Memory B cell (primary cell): ENCODE measurements around the gene SLC25A41.
"Not testable (repeated sequence)": the region's sequence is repeated elsewhere in the genome, so short reads cannot be mapped to it uniquely, and the experiment has no call there.

ENCODE experiments used
- ATAC-seq: fragments of 150-1000 bp; cut with Tn5 transposase; 2 replicates; pipeline ENCODE4 v1.10.0; 2021; ENCODE audit warnings: low read depth, mild to moderate bottlenecking, moderate library complexity
- DNase-seq, 2 donors: peaks; one replicate each; pipeline ENCODE4 v3.0.0; 2022; ENCODE audit warnings: low spot score in 2 of 2
- H3K27ac Mint-ChIP-seq: one replicate; pipeline ENCODE4 v1.8.0; 2022; ENCODE audit warnings: mild to moderate bottlenecking, moderate library complexity, mixed read lengths
- H3K27me3 Mint-ChIP-seq: one replicate; pipeline ENCODE4 v1.8.0; 2022; ENCODE audit warnings: mixed read lengths
- H3K36me3 Mint-ChIP-seq: one replicate; pipeline ENCODE4 v1.8.0; 2022; ENCODE audit warnings: mild to moderate bottlenecking, mixed read lengths
- H3K4me1 Mint-ChIP-seq: one replicate; pipeline ENCODE4 v1.8.0; 2022; ENCODE audit warnings: mixed read lengths
- H3K4me3 Mint-ChIP-seq: one replicate; pipeline ENCODE4 v1.8.0; 2022; ENCODE audit warnings: mild to moderate bottlenecking, moderate library complexity, mixed read lengths
- H3K9me3 Mint-ChIP-seq: one replicate; pipeline ENCODE4 v1.8.0; 2022; ENCODE audit warnings: mixed read lengths

SLC25A41 gene

DNA sequence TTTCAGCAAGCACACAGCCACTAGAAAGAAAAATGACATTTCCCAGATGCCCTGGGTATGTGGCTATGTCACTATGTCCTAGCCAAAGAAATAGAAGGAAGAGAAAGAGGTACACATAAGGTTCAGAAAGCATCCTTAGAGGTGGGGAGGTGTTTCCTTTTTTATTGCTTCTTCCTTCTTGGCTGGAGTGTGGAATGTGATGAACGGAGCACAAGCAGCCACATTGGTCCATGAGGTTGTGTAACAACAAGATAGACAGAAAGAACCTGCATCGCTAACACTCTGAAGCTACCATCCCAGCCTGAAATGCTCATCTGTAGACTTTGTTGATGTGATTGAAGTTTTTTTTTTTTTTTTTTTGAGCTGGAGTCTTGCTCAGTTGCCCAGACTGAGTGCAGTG, 19.3 kb upstream of the SLC25A41 start:
- H3K4me1 Mint-ChIP-seq, result peaks cover 2% of the 10 kb centered on the region
- no peak overlapping the region for H3K4me3 Mint-ChIP-seq
- H3K27ac Mint-ChIP-seq, result no peak overlapping the region
- peaks cover 38% of the 10 kb centered on the region for H3K36me3 Mint-ChIP-seq
- H3K27me3 Mint-ChIP-seq, result no peaks in the 10 kb centered on the region
- DNase-seq, result no peak
- ATAC-seq, result no peak
- H3K9me3 Mint-ChIP-seq, result peaks cover 4% of the 10 kb centered on the region

GRCh38 chr19:6452223-6452614, 18.7 kb upstream of the SLC25A41 start:
- no peaks in the 10 kb centered on the region for H3K27me3 Mint-ChIP-seq
- DNase-seq, result no peak
- H3K36me3 Mint-ChIP-seq, result peaks cover 38% of the 10 kb centered on the region
- H3K4me1 Mint-ChIP-seq, result no peaks in the 10 kb centered on the region
- peak overlapping the region; percentile 26 for H3K27ac Mint-ChIP-seq
- H3K9me3 Mint-ChIP-seq, result peaks cover 4% of the 10 kb centered on the region
- no peak for ATAC-seq
- H3K4me3 Mint-ChIP-seq, result no peak overlapping the region

DNA sequence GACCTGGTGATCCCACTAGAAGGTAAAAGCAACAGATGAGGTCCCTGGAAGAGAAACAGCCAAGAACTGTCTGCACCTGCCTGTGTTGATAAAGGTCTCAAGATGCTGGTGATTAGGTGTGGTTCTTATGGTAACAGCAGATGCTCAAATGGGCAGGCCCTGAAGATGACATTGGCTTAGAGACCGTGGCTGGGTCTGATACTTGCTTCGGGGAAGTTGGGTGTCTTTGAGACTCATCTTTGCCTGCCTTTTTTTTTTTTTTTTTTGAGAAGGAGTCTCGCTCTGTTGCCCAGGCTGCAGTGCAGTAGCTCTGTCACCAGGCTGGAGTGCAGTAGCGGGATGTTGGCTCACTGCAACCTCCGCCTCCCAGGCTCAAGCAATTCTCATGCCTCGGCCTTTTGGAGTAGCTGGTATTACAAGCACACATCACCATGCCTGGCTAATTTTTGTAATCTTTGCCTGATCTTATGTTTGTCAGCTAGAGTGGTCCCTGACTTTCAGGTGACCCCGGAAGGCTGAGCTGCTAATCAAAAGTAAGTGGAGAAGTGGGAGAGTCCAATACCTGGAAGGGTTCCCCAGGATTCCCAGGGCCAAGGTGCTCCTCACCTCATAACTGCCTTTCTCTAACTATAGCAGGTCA, 18.1 kb upstream of the SLC25A41 start:
- H3K4me3 Mint-ChIP-seq, result no peak overlapping the region
- no peaks in the 10 kb centered on the region for H3K4me1 Mint-ChIP-seq
- peaks cover 40% of the 10 kb centered on the region for H3K36me3 Mint-ChIP-seq
- no peaks in the 10 kb centered on the region for H3K27me3 Mint-ChIP-seq
- no peak for DNase-seq
- ATAC-seq, result no peak
- peak overlapping the region; percentile 26 for H3K27ac Mint-ChIP-seq
- H3K9me3 Mint-ChIP-seq, result peaks cover 4% of the 10 kb centered on the region

- peaks cover 4% of the 10 kb centered on the region for H3K9me3 Mint-ChIP-seq
- H3K4me1 Mint-ChIP-seq, result no peaks in the 10 kb centered on the region
- no peak for ATAC-seq
- no peak overlapping the region for H3K4me3 Mint-ChIP-seq
- no peak overlapping the region for H3K27ac Mint-ChIP-seq
- H3K36me3 Mint-ChIP-seq, result peaks cover 39% of the 10 kb centered on the region
- DNase-seq, result no peak
- no peaks in the 10 kb centered on the region for H3K27me3 Mint-ChIP-seq
Measured at GRCh38 chr19:6450166-6450565, 16.6 kb upstream of the SLC25A41 start.

GRCh38 chr19:6448045-6448444, 14.5 kb upstream of the SLC25A41 start:
- ATAC-seq (no peak), DNase-seq (no peak)
- H3K27ac Mint-ChIP-seq, result no peak overlapping the region
- H3K9me3 Mint-ChIP-seq, result peaks cover 2% of the 10 kb centered on the region
- peaks cover 21% of the 10 kb centered on the region for H3K36me3 Mint-ChIP-seq
- H3K4me3 Mint-ChIP-seq, result no peak overlapping the region
- H3K27me3 Mint-ChIP-seq, result no peaks in the 10 kb centered on the region
- H3K4me1 Mint-ChIP-seq, result no peaks in the 10 kb centered on the region

- Mint-ChIP-seq H3K4me3 (no peak overlapping the region), H3K27ac (no peak overlapping the region), H3K9me3 (no peaks in the 10 kb centered on the region), H3K36me3 (peaks cover 14% of the 10 kb centered on the region), H3K4me1 (no peaks in the 10 kb centered on the region), H3K27me3 (no peaks in the 10 kb centered on the region)
- ATAC-seq (no peak), DNase-seq (no peak)
Measured at GRCh38 chr19:6446452-6446851, 12.9 kb upstream of the SLC25A41 start.

DNA sequence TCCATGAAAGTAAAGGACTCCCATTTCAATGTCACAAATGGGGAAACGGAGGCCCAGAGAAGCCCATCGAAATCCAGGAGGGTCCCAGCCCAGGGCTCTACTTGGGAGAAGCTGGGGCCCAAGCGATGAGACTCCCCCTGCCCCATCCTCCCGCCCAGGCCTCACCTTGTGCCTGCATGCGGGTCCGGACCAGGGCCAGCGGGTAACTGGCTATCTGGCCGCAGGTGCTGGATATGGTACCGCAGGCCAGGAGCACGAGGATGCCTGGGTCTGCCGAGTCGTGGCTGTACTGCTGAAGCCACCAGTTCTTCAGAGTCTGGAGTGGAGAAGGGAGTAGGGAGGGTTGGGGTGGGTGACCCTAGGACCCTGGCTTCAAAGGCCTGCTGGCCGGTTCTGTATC, 10.4 kb upstream of the SLC25A41 start:
- DNase-seq (no peak), ATAC-seq (no peak)
- no peaks in the 10 kb centered on the region for H3K4me1 Mint-ChIP-seq

DNA sequence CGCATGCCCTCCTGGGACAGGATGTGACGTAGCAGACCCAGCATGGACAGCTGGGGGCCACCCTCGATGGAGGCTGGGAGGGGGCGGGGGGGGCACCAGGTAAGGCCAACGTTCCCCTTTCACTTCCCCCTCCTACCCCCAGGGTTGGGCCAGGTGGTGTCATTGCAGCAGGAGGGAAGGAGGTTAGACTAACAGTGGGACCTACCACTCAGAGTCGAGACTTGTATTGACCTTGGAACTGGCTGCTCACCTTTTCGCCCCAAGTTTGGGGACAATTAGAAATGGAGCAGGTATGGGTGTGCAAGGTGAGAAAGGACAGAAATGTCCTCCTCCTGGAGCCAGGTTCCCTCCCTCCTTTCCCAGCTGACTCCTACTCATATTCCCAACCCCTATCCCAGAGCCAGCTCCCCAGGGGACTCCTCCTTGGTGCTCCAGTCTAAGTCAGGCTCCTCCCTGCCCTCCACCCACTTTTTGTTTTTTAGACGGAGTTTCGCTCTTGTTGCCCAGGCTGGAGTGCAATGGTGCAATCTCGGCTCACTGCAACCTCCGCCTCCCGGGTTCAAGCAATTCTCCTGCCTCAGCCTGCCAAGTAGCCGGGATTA, 8.6 kb upstream of the SLC25A41 start:
- Mint-ChIP-seq H3K4me1 (no peaks in the 10 kb centered on the region), H3K4me3 (no peak overlapping the region), H3K27ac (no peak overlapping the region), H3K36me3 (peaks cover 10% of the 10 kb centered on the region), H3K27me3 (no peaks in the 10 kb centered on the region), H3K9me3 (no peaks in the 10 kb centered on the region)
- ATAC-seq (peak; percentile 22), DNase-seq (no peak)

More for the DNA sequence above, 10.4 kb upstream of the SLC25A41 start:
- Mint-ChIP-seq H3K27me3 (no peaks in the 10 kb centered on the region), H3K9me3 (no peaks in the 10 kb centered on the region), H3K4me3 (no peak overlapping the region), H3K27ac (no peak overlapping the region), H3K36me3 (peaks cover 10% of the 10 kb centered on the region)

GRCh38 chr19:6440905-6441304, 7.3 kb upstream of the SLC25A41 start:
- no peak overlapping the region for H3K4me3 Mint-ChIP-seq
- no peaks in the 10 kb centered on the region for H3K9me3 Mint-ChIP-seq
- ATAC-seq (no peak), DNase-seq (no peak)
- no peaks in the 10 kb centered on the region for H3K4me1 Mint-ChIP-seq
- peak overlapping the region; percentile 57 for H3K27ac Mint-ChIP-seq
- H3K27me3 Mint-ChIP-seq, result no peaks in the 10 kb centered on the region
- peaks cover 5% of the 10 kb centered on the region for H3K36me3 Mint-ChIP-seq

- ATAC-seq, result no peak
- Mint-ChIP-seq H3K36me3 (no peaks in the 10 kb centered on the region), H3K27me3 (no peaks in the 10 kb centered on the region), H3K4me1 (no peaks in the 10 kb centered on the region), H3K9me3 (no peaks in the 10 kb centered on the region), H3K4me3 (no peak overlapping the region), H3K27ac (no peak overlapping the region)
- DNase-seq, result no peak
Measured at GRCh38 chr19:6439743-6440142, 6.2 kb upstream of the SLC25A41 start.

DNA sequence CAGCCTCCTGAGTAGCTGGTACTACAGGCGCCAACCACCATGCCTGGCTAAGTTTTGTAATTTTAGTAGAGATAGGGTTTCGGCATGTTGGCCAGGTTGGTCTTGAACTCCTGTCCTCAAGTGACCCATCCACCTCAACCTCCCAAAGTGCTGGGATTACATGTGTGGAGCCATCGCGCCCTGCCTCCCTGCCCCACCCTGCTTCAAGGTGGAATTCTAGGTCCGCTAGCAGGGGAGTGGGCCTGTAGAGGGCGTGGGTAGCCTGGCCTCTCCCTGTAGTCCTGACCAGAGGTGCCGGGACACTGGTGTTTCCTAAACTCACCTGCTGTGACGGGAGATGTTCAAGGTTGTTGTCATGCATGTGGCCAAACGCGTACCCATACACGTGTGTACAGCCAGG, 398 bp downstream of the SLC25A41 start:
- H3K4me1 Mint-ChIP-seq, result peaks cover 4% of the 10 kb centered on the region

GRCh38 chr19:6431891-6432290, 1.7 kb downstream of the SLC25A41 start:
- DNase-seq (no peak), ATAC-seq (no peak)
- Mint-ChIP-seq H3K4me1 (peaks cover 4% of the 10 kb centered on the region), H3K27ac (no peak overlapping the region), H3K36me3 (no peaks in the 10 kb centered on the region), H3K4me3 (no peak overlapping the region), H3K27me3 (peaks cover 3% of the 10 kb centered on the region), H3K9me3 (no peaks in the 10 kb centered on the region)

More for the DNA sequence above, 398 bp downstream of the SLC25A41 start:
- no peak for ATAC-seq
- Mint-ChIP-seq H3K9me3 (no peaks in the 10 kb centered on the region), H3K36me3 (no peaks in the 10 kb centered on the region), H3K4me3 (no peak overlapping the region), H3K27me3 (peaks cover 3% of the 10 kb centered on the region), H3K27ac (no peak overlapping the region)
- no peak for DNase-seq

DNA sequence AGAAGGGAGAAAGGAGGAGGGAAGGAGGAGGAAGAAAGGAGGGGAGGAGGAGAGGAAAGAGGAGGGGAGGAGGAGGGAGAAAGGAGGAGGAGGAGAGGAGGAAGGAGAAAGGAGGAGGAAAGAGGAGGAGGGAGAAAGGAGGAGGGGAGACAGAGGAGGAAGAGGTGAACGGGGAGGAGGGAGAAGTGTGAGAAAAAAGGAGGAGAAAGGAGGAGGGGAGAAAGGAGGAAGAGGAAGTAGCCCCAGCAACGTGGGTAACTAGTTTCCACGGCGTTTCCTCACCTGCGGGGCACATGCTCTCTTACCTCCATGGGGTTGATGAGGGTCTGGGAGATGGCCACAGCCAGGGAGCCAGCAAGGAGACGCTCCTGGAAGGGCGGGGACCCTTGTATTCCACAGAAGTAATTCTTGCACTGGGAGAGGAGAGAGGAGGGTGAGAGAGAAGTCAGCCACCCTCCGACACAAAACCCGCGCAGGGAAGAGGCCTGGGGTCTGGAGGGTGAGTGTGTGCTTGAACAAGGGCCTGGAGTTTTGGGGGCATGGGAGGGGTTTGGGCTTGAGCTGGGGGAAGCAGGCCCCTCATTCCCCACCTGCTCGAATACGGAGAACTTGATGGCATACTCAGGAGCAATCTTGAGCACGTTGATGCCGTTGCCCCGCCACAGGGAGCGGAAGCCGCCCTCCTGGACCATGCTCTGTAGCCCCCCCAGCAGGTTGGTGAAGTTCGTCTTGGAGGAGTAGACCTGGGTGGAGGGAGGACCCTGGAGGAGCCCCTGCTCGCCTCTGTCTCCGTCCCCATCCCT, 3.9 kb downstream of the SLC25A41 start:
- Mint-ChIP-seq H3K4me3 (no peak overlapping the region), H3K9me3 (no peaks in the 10 kb centered on the region), H3K4me1 (peaks cover 7% of the 10 kb centered on the region), H3K27me3 (peaks cover 3% of the 10 kb centered on the region), H3K27ac (no peak overlapping the region), H3K36me3 (no peaks in the 10 kb centered on the region)
- DNase-seq, result no peak
- no peak for ATAC-seq

GRCh38 chr19:6428692-6429418, 4.7 kb downstream of the SLC25A41 start:
- H3K27me3 Mint-ChIP-seq, H3K9me3 Mint-ChIP-seq, H3K4me1 Mint-ChIP-seq, H3K4me3 Mint-ChIP-seq, DNase-seq, H3K27ac Mint-ChIP-seq, H3K36me3 Mint-ChIP-seq, ATAC-seq: not testable (repeated sequence)
